Adrenal gland (tissue), 12 donors: ENCODE data around the gene SH2D4B. TPM values are rescaled to one million over a fixed set of nuclear protein-coding genes. Genes with fewer than 3 reads are reported as not detected.

Experiments
- DNase-seq, 7 donors: peaks; one replicate each; pipeline ENCODE4 v3.0.0-alpha.2; 2019 to 2020
- H3K27ac ChIP-seq, 5 donors: fragments of 200-600 bp; sonication (generic) in 4 of 5; 1 replicate in 3 of 5; 2 replicates in 2 of 5; pipeline versions ENCODE4 v1.5.1 to v1.8.0; 2016 to 2020; ENCODE audit warnings: mild to moderate bottlenecking in 1 of 5
- H3K27me3 ChIP-seq: fragments of 200-600 bp; 2 replicates; pipeline ENCODE4 v1.8.0; 2021
- H3K36me3 ChIP-seq, 2 donors: fragments of 200-600 bp; replicated peaks in 1 of 2; 1 replicate in 1 of 2; 2 replicates in 1 of 2; pipeline versions ENCODE4 v1.5.1 to v1.8.0; 2018 to 2022
- H3K4me1 ChIP-seq, 2 donors: fragments of 200-600 bp; replicated peaks in 1 of 2; 1 replicate in 1 of 2; 2 replicates in 1 of 2; pipeline versions ENCODE4 v1.5.1 to v1.8.0; 2018 to 2021
- H3K4me3 ChIP-seq, 4 donors: fragments of 200-600 bp; sonication (generic) in 3 of 4; one replicate each; pipeline ENCODE4 v1.5.1; 2016 to 2018
- H3K9me3 ChIP-seq, 3 donors: fragments of 200-600 bp; sonication (generic) in 1 of 3; replicated peaks in 1 of 3; 1 replicate in 2 of 3; 2 replicates in 1 of 3; pipeline versions ENCODE4 v1.5.1 to v1.8.0; 2016 to 2021
- POLR2A ChIP-seq, 2 donors: fragments of 450-650 bp; IDR thresholded peaks; one replicate each; pipeline ENCODE4 v1.6.1; 2017; ENCODE audit warnings: antibody characterized with exemption in 2 of 2, mild to moderate bottlenecking in 2 of 2, moderate library complexity in 1 of 2
- WGBS, 4 donors: extraction: QIAGEN DNeasy Blood & Tissue Kit in 2 of 4; methylation state at CpG; one replicate each; pipeline versions ENCODE4 v1.1.5 to v1.1.7; 2013 to 2017; 5-methylcytosine and 5-hydroxymethylcytosine counted together
- intact Hi-C, 2 donors: fragments of 100-400 bp; cut with DNase I; formaldehyde crosslinking; loops; one replicate each; pipeline versions ENCODE4 v1.14.1 to v1.15.0; 2022 to 2023
- polyA plus RNA-seq, 3 donors: library from polyadenylated mRNA; stranded (reverse); fragments of 200-250 nt in 2 of 3; fragments of 350-450 nt in 1 of 3; fragmentation: Illumina TruSeq in 1 of 3; extraction: RNeasy Lipid Tissue Mini Kit (QIAGEN cat#74804) in 1 of 3; gene quantifications; one replicate each; pipeline ENCODE4 v1.2.3, GENCODE V29; 2013 to 2014
- total RNA-seq, 9 donors: library from RNA; depleted of rRNA in 4 of 9; stranded (reverse); fragments of >200 nt in 4 of 9; fragments of 120-200 nt in 1 of 9; fragmentation: NEBNext Ultra II Directional in 1 of 9; extraction: Animal tissue kit (Norgen Biotek cat#: 25700) in 1 of 9; gene quantifications; one replicate each; pipeline versions ENCODE4 v1.1.0 to v1.2.4, GENCODE V29; 2013 to 2023
- TF ChIP-seq, protein P1 (sequence below), 6 experiments: fragments of 450-650 bp in 4 of 6; fragments of 200-600 bp in 2 of 6; sonication (generic) in 1 of 6; IDR thresholded peaks; 1 replicate in 5 of 6; 2 replicates in 1 of 6; pipeline versions ENCODE4 v1.5.1 to v1.8.0; 2016 to 2021; ENCODE audit warnings: antibody characterized with exemption in 6 of 6, mild to moderate bottlenecking in 2 of 6, moderate library complexity in 1 of 6
- donor health status: healthy with polysubstance abuse.
- donor health status: Bipolar disorder and iron deficiency.
- donor health status: DM: yes; HTN: yes; CAD: no.
- donor health status: DM: no; HTN: no; CAD: no.
- donor health status: DM: no; HTN: no; CAD: no.
- donor health status: DM: yes; HTN: yes; CAD: no.

SH2D4B gene
- total and polyA plus RNA-seq, 12 donors: 0.06 to 0.35 (median 0.07) TPM; not detected in 9

- H3K9me3 ChIP-seq: no peaks in the 10 kb centered on the region
- intact Hi-C loops: no loop called here
- H3K4me3 ChIP-seq: peak overlapping the region in 2 of 4 donors; percentile 45 to 52
- 16 to 53% (median 20%) methylated on average over 20 to 50 of the region's 50 CpGs for WGBS, 4 donors
- H3K4me1 ChIP-seq: no peaks in the 10 kb centered on the region
- peak overlapping the region in 3 of 5 donors; percentile 21 to 31 (median 26) for H3K27ac ChIP-seq
- no peaks in the 10 kb centered on the region for H3K36me3 ChIP-seq
- TF ChIP-seq POLR2A (IDR thresholded peaks at IDR 0.05): no peak
- TF ChIP-seq, protein P1, sequence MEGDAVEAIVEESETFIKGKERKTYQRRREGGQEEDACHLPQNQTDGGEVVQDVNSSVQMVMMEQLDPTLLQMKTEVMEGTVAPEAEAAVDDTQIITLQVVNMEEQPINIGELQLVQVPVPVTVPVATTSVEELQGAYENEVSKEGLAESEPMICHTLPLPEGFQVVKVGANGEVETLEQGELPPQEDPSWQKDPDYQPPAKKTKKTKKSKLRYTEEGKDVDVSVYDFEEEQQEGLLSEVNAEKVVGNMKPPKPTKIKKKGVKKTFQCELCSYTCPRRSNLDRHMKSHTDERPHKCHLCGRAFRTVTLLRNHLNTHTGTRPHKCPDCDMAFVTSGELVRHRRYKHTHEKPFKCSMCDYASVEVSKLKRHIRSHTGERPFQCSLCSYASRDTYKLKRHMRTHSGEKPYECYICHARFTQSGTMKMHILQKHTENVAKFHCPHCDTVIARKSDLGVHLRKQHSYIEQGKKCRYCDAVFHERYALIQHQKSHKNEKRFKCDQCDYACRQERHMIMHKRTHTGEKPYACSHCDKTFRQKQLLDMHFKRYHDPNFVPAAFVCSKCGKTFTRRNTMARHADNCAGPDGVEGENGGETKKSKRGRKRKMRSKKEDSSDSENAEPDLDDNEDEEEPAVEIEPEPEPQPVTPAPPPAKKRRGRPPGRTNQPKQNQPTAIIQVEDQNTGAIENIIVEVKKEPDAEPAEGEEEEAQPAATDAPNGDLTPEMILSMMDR (IDR thresholded peaks at IDR 0.05): peak; percentile 41 to 70 (median 54)
- peak; percentile 47 to 88 (median 80) for DNase-seq
- H3K27me3 ChIP-seq: no peaks in the 10 kb centered on the region
These were observed 1.9 kb upstream of the SH2D4B start for GRCh38 chr10:80535671-80536360.

- Histone ChIP-seq H3K4me3 (peak overlapping the region in 1 of 4 donors; percentile 52), H3K4me1 (no peaks in the 10 kb centered on the region), H3K27me3 (no peaks in the 10 kb centered on the region), H3K36me3 (no peaks in the 10 kb centered on the region), H3K9me3 (no peaks in the 10 kb centered on the region), H3K27ac (peak overlapping the region in 3 of 5 donors; percentile 21 to 31 (median 26))
- DNase-seq: no peak
- intact Hi-C loops: no loop called here
- 69 to 77% (median 73%) methylated on average over 5 to 17 of the region's 17 CpGs for WGBS, 4 donors
- no peak for TF ChIP-seq POLR2A (IDR thresholded peaks at IDR 0.05)
- TF ChIP-seq, protein P1 (IDR thresholded peaks at IDR 0.05): no peak
These were observed 1.3 kb upstream of the SH2D4B start for GRCh38 chr10:80536361-80536835.

DNA sequence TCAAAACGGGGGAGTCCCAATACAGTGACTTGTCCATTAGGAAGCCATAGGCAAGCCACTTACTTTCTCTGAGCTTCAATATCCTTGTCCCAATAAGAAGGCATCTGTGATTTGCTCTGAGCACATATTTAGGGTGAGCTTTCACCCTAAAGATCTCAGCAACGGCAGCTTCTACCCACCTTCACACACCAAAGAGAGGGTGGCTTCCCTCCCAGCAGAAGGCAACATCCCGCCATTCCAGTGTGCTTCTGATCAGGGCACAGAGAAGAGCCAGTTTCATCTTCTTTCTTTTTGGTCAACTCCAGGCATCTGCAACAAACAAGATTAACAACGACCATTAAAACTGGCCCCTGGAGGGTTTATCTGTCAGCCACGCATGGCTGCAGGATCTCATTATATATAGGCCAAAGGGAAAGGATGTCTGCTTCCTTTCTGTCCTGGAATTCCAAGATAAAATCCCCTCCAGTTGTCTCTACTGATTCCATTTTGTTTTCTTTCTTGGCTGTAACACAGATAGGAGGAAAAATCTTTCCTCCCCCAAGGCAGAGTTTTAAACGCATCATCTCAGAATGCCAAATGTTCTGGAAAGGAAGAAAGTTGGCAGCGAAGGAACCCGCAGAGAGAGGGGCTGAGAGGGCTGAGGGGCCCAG is 491 bp upstream of the SH2D4B start:
- Histone ChIP-seq H3K4me1 (no peaks in the 10 kb centered on the region), H3K27me3 (no peaks in the 10 kb centered on the region), H3K27ac (no peak overlapping the region), H3K36me3 (no peaks in the 10 kb centered on the region), H3K4me3 (no peak overlapping the region), H3K9me3 (no peaks in the 10 kb centered on the region)
- peak in 1 of 7 donors; percentile 11 for DNase-seq
- 67 to 82% (median 78%) methylated on average over 8 of the region's 8 CpGs for WGBS, 4 donors
- TF ChIP-seq POLR2A (IDR thresholded peaks at IDR 0.05): no peak
- intact Hi-C loops: no loop called here

DNA sequence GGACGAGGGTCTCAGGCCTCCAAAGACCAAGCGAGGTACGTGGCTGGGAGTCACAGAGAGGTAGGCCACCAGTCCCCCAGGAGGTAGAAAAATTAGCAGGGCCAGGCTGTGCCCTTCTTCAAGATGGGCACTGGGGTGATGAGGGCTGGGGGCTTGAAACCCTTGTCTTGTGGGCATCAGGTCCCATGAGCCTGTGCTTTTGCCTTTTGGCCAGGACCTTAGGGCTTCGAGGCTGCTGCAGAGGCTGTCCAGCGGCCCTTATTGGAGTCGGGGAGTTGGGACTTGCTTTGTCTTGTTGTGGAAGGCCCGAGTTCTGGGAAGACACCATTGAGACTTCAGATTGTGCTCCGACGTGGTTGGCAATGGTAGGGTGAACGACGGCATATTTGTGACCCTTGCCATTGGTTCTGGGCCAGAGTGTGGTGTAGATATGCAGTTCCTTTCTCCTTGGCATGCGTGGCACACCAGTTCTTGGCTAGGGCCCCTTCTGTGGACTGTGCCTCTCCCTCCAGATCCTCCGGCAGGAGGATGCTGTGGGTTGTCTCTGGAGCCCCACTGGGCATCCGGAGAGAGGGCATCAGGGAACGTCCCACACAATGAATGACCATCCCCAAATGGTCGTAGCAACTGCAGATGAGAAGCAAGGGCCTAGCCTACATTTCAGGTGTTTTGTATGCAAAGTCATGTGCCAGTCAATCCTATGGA is 931 bp downstream of the SH2D4B start:
- intact Hi-C loops: no loop called here

More for the DNA sequence above, 931 bp downstream of the SH2D4B start:
- WGBS, 4 donors: 84 to 91% (median 90%) methylated on average over 9 to 16 of the region's 16 CpGs
- Histone ChIP-seq H3K4me3 (no peak overlapping the region), H3K27me3 (no peaks in the 10 kb centered on the region), H3K4me1 (no peaks in the 10 kb centered on the region), H3K9me3 (no peaks in the 10 kb centered on the region), H3K27ac (no peak overlapping the region), H3K36me3 (no peaks in the 10 kb centered on the region)
- peak in 1 of 7 donors; percentile 21 for DNase-seq
- TF ChIP-seq POLR2A (IDR thresholded peaks at IDR 0.05): no peak
- TF ChIP-seq, protein P1 (IDR thresholded peaks at IDR 0.05): no peak
